GM19025 (cell line): ENCODE results near the gene SMC6.

Experiments
- ATAC-seq: cut with Tn5 transposase; IDR thresholded peaks from one replicate; pipeline ENCODE4 v1.9.1; 2021; ENCODE audit warnings: mild to moderate bottlenecking, low read depth, moderate library complexity; ENCODE audit not compliant: unreplicated experiment

Gene SMC6

GRCh38 chr2:17719562-17720371 lies 33.8 kb downstream of the SMC6 start:
- no peak for ATAC-seq

- no peak for ATAC-seq
Observed at GRCh38 chr2:17718689-17719088, 34.9 kb downstream of the SMC6 start.

GRCh38 chr2:17717666-17718065 lies 35.9 kb downstream of the SMC6 start:
- ATAC-seq = no peak

GRCh38 chr2:17713291-17713690 lies 40.3 kb downstream of the SMC6 start:
- ATAC-seq = no peak

GRCh38 chr2:17710547-17711248 lies 42.9 kb downstream of the SMC6 start:
- ATAC-seq = no peak

- ATAC-seq = no peak
Observed at GRCh38 chr2:17709897-17710296, 43.7 kb downstream of the SMC6 start.

GRCh38 chr2:17708501-17708900 lies 45.1 kb downstream of the SMC6 start:
- ATAC-seq = no peak

- no peak for ATAC-seq
Observed at GRCh38 chr2:17706845-17707244, 46.8 kb downstream of the SMC6 start.

GRCh38 chr2:17690776-17691175 lies 62.8 kb downstream of the SMC6 start:
- ATAC-seq = no peak

GRCh38 chr2:17689010-17689409 lies 64.6 kb downstream of the SMC6 start:
- ATAC-seq = no peak

- ATAC-seq = no peak
Observed at GRCh38 chr2:17688600-17688999, 65.0 kb downstream of the SMC6 start.

- ATAC-seq = no peak
Observed at GRCh38 chr2:17683981-17684380, 69.6 kb downstream of the SMC6 start.

- no peak for ATAC-seq
Observed at GRCh38 chr2:17682098-17682857, 71.3 kb downstream of the SMC6 start.

GRCh38 chr2:17680119-17680518 lies 73.5 kb downstream of the SMC6 start:
- ATAC-seq = no peak

GRCh38 chr2:17674817-17675216 lies 78.8 kb downstream of the SMC6 start:
- no peak for ATAC-seq

- no peak for ATAC-seq
Observed at GRCh38 chr2:17672583-17673317, 80.9 kb downstream of the SMC6 start.

GRCh38 chr2:17667898-17668297 lies 85.7 kb downstream of the SMC6 start:
- no peak for ATAC-seq

- no peak for ATAC-seq
Observed at GRCh38 chr2:17664534-17664933, 89.1 kb downstream of the SMC6 start.

- no peak for ATAC-seq
Observed at GRCh38 chr2:17662723-17663122, 90.9 kb downstream of the SMC6 start.

GRCh38 chr2:17661460-17661859 lies 92.2 kb downstream of the SMC6 start:
- no peak for ATAC-seq

- no peak for ATAC-seq
Observed at GRCh38 chr2:17660219-17660618, 93.4 kb downstream of the SMC6 start.
